ENCODE measurements around the gene SUGCT.
A peak's percentile ranks its signal among the peaks of the same experiment; 100 is the strongest.

SUGCT gene

GRCh38 chr7:40583667-40584444 lies 449.1 kb downstream of the SUGCT start:
- TF ChIP-seq CTCF (conservative IDR thresholded peaks at IDR 0.05; ENCODE audit: low read depth, low read length) = no peak
- DNase-seq (ENCODE audit: low read depth) = no peak

GRCh38 chr7:40584667-40585433 lies 450.0 kb downstream of the SUGCT start:
- peak; percentile 37 for DNase-seq (ENCODE audit: low read depth)
- TF ChIP-seq CTCF (conservative IDR thresholded peaks at IDR 0.05; ENCODE audit: low read depth, low read length) = no peak
- H3K4me3 ChIP-seq (ENCODE audit: low read depth, low read length) = no peak overlapping the region

More at GRCh38 chr7:40583667-40584444, 449.1 kb downstream of the SUGCT start:
- H3K4me3 ChIP-seq (ENCODE audit: low read depth, low read length) = no peak overlapping the region

- H3K4me3 ChIP-seq (ENCODE audit: low read depth, low read length) = no peak overlapping the region
- no peak for TF ChIP-seq CTCF (conservative IDR thresholded peaks at IDR 0.05; ENCODE audit: low read depth, low read length)
- peak; percentile 89 for DNase-seq (ENCODE audit: low read depth)
These were observed 451.4 kb downstream of the SUGCT start for GRCh38 chr7:40586197-40586596.

GRCh38 chr7:40587419-40587818 lies 452.6 kb downstream of the SUGCT start:
- H3K4me3 ChIP-seq (ENCODE audit: low read depth, low read length) = no peak overlapping the region
- TF ChIP-seq CTCF (conservative IDR thresholded peaks at IDR 0.05; ENCODE audit: low read depth, low read length) = no peak
- no peak for DNase-seq (ENCODE audit: low read depth)

- H3K4me3 ChIP-seq (ENCODE audit: low read depth, low read length) = no peak overlapping the region
- DNase-seq (ENCODE audit: low read depth) = no peak
- no peak for TF ChIP-seq CTCF (conservative IDR thresholded peaks at IDR 0.05; ENCODE audit: low read depth, low read length)
These were observed 460.3 kb downstream of the SUGCT start for GRCh38 chr7:40595129-40595528.

GRCh38 chr7:40595832-40596231 lies 461.0 kb downstream of the SUGCT start:
- TF ChIP-seq CTCF (conservative IDR thresholded peaks at IDR 0.05; ENCODE audit: low read depth, low read length) = no peak
- H3K4me3 ChIP-seq (ENCODE audit: low read depth, low read length) = no peak overlapping the region
- no peak for DNase-seq (ENCODE audit: low read depth)

Data from choroid plexus epithelial cell (primary cell).